NCI-H2081 (cell line): ENCODE results near the gene NME3.

Experiments used
- DNase-seq, 2 experiments: peaks; one replicate each; lab custom pipeline; 2025; lab: John Stamatoyannopoulos, UW

Gene NME3

DNA sequence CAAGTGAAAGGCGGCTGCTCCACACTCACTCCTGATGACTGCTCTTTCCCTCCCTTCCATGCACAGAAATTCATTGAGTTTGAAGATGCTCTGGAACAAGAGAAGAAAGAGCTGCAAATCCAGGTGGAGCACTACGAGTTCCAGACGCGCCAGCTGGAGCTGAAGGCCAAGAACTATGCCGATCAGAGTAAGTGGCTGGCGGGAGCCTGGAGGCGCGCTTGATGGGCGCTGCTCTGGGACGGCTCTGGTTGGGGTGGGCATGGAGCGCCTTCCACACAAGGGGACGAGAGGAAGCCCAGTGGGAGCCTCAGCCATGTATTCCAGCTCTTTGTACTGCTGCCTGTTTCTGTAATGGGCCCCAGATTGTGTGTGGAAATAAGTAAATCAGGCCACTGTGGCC, 46.9 kb downstream of the NME3 start:
- no peak for DNase-seq

DNA sequence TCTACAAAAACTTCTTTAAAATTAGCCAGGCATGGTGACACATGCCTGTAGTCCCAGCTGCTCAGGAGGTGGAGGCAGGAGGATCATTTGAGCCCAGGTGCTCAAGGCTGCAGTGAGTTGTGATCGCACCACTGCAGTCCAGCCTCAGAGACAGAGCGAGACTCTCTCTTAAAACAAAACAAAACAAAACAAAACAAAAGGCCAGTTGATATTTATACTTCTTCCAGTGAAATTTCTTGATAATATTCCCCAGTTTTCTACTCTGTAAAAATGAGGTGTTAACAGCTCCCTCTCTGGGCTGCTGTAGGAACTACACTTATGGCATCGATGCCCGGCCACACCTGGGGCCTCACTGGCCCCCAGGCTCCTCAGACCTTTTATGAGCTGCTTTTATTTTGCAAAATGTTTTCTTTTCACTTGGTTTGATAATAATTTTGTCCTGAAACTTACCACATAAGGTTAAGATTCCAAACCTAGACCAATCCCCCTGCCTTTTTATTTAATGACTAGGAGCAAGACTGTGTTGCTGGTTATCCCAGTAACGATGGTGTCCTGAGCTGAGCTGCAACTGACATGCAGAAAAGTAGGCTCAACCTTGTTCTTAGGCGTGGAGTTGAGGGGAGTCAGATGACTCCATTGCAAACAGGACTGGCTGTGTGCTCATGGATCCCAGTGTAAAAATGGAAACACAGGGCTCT, 47.7 kb downstream of the NME3 start:
- peak; percentile 10 to 23 for DNase-seq

DNA sequence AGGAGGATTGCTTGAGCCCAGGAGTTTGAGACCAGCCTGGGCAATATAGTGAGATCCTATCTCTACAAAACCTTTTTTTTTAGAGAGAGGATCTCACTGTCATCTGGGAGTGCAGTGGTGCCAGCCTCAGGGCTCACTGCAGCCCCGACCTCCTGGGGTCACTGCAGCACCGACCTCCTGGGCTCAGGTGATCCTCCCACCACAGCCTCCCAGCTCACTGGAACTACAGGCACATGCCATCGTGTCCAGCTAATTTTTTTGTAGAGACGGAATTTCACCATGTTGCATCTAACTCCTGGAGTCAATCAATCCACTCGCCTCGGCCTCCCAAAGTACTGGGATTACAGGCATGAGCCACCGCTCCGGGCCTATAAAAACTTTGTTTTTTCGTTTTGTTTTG, 50.0 kb downstream of the NME3 start:
- no peak for DNase-seq
